Measurements from ENCODE around the gene LIMK2.
A peak's percentile ranks its signal among the peaks of the same experiment; 100 is the strongest.
"Not testable (repeated sequence)": the region's sequence is repeated elsewhere in the genome, so short reads cannot be mapped to it uniquely, and the experiment has no call there.

Gene LIMK2

GRCh38 chr22:31212783-31213629 is 908 bp downstream of the LIMK2 start:
- no peak for DNase-seq

GRCh38 chr22:31215018-31215535 is 3.0 kb downstream of the LIMK2 start:
- DNase-seq, result no peak

DNA sequence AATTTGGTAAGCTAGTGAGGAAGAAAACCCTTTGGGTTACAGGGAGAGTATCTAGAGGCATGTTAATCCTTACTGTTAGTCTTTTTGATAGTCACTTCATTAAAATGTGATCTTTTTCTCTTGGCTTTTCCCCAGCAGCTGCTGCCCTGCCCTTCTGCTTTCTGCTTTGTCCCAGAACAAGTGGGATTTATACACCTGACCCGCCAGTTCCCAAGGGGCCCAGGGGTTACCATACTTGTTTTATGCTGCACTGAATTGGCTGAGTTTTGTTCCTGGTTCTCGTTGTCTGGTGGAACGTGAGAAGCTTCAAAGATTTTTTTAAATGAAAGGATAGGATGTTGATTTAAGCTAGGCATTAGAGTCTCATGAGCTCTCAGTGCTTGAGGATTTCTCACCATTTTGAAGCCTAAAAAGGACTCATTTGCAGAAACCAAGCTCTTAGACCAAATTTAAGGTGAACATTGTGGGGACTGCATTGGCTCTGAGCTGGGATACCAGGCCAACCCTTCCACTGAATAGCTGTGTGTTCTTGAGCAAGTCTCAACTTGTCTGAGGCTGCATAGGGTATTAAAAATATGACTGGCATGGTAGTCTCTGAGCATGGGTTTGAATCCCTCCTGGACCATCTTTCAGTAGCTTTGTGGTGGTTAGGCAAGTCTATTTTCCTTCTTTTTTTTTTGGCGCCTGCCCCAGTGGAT is 6.6 kb downstream of the LIMK2 start:
- no peak for DNase-seq

GRCh38 chr22:31221084-31221483 is 9.0 kb downstream of the LIMK2 start:
- DNase-seq, result no peak

DNA sequence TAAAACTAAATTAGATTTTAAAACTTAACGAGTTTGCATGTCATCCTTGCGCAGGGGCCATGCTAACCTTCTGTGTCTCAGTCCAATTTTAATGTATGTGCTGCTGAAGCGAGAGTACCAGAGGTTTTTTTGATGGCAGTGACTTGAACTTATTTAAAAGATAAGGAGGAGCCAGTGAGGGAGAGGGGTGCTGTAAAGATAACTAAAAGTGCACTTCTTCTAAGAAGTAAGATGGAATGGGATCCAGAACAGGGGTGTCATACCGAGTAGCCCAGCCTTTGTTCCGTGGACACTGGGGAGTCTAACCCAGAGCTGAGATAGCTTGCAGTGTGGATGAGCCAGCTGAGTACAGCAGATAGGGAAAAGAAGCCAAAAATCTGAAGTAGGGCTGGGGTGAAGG is 10.6 kb downstream of the LIMK2 start:
- no peak for DNase-seq

DNA sequence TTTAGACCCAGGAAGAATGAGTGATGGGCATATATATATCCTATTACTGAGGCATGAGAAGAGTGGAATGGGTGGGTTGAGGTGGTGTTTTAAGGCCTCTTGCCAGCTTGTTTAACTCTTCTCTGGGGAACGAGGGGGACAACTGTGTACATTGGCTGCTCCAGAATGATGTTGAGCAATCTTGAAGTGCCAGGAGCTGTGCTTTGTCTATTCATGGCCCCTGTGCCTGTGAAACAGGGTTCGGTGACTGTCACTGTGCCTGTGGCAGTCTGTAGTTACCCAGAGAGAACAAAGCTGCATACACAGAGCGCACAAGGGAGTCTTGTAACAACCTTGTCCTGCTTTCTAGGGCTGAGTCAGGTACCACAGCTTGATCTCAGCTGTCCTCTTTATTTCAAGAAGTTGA is 11.7 kb downstream of the LIMK2 start:
- DNase-seq, result no peak

- DNase-seq, result not testable (repeated sequence)
Measured at GRCh38 chr22:31224691-31225090, 12.6 kb downstream of the LIMK2 start.

GRCh38 chr22:31227186-31227585 is 15.1 kb downstream of the LIMK2 start:
- DNase-seq, result no peak

DNA sequence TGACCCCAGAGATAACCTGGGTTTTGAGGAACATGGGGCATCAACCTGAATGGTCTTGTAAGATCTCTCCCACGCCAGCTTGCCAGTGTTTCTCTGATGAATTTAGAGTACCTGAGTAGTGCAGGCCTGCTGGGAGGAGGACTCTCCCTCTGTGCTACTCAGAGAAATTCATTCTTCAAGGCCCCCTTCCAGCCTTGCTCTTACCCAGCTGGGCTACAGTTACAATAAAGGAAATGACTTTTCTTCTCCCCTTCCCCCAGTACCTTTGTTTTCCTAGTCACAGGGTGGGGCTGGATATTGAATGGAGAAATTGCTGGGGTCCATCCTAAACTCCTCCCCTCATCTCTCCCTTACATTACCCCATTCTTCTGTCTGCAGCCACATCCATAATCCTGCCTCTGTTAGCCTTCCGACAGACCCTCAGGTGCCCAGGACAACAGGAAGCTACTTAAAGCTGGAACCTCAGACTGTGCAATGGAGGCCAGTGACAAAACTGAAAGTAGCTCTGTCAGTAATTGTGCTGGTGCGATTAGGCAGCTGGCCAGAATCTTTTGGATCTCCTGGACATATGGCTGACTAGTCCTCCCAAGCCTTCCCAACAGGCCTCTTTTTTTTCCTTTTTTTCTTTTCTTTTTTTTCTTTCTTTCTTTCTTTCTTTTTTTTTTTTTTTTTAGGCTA is 17.4 kb downstream of the LIMK2 start:
- peak; percentile 43 for DNase-seq

DNA sequence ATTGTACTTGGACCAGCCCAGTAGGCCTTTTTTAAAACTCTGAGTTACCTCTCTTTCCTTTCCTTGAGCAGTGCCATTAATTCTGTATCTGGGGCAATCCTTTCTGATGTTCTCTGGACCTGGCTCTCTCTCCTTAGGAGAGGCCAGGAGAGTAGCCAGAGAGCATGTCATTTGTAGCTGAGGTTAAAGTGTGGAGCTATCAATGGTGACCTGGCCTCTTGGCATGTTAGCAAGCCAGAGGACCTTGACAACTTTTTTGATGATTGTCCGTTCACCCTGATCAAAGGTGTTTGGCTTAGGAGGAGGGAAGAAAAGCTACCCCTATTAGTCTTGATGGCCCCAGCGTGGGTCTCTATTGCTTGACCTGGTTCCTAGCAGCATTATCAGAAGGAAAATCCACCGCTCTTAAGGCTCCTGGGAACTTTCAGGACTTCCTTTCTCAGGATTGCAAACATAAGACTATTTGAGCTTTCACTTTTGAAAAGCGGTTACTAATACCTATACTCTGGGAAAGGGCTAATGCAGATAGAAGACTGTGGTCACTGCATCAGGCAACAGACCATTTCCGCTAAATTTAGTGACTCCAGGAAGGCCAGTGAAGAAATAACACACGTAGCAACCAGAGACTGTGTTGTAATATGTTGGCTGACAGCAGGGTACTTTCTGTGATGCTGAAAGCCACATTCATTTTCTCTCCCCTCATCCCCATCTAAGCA is 18.2 kb downstream of the LIMK2 start:
- DNase-seq, result no peak

DNA sequence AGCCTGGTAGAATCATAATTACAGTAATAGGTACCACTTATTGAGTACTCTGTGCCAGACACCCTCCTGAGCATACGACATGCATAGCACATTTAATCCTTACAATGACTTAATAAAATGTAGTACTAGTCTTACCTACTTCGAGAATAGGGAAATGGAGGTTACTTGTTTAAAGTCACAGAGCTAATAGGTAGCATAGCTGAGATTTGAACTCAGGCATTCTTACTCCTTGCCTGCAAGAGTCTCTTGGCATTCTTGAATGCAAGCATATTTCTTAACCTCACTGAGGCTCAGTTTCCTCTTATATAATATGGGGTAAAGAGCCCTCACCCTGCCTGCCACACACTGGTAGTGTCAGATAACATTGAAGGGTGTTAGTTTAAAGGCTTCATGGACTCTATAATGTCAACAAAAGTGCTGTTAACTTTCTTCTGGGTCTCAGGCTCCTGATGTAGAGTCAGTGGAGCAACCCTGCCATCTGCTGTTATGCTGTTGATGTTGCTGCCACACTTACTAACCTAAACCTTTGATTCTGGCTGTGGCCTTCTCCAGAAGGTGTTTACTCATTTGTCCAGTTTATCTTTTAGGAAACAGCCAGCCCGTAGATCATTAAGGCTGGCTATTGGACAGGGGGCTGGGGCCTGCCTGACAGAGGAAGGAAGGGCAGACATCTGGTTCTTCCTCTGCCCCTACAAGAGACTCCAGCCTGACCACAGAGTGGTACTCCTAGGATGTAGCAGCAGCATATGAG is 18.9 kb downstream of the LIMK2 start:
- DNase-seq, result peak; percentile 61

GRCh38 chr22:31233001-31233400 is 20.9 kb downstream of the LIMK2 start:
- no peak for DNase-seq

GRCh38 chr22:31235081-31235480 is 23.0 kb downstream of the LIMK2 start:
- no peak for DNase-seq

DNA sequence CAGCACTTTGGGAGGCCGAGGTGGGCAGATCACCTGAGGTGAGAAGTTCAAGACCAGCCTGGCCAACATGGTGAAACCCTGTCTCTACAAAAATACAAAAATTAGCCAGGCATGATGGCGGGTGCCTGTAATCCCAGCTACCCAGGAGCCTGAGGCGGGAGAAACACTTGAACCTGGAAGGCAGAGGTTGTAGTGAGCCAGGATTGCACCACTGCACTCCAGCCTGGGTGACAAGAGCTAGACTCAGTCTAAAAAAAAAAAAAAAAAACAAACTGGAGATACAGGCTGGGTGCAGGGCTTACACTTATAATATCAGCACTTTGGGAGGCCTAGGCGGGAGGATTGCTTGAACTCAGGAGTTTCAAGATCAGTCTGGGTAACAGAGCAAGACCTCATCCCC is 23.9 kb downstream of the LIMK2 start:
- DNase-seq, result not testable (repeated sequence)

DNA sequence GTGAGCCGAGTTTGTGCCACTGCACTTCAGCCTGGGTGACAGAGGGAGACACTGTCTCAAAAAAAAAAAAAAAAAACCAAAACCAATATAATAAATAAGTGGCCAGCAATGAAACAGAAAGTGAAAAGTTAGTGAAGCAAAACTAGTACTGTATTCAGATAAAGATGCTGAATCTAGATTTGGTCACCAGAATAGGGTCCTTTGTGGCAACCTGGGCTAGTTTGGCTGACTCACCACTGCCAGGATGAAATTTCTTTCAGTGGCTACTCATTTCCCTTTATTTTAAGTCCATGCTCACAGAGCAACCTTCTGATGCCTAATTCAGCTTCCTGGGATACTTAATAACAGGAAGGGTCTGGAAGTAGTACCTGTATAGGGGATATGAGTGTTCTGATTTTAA is 26.0 kb downstream of the LIMK2 start:
- no peak for DNase-seq

GRCh38 chr22:31239771-31240370 is 27.8 kb downstream of the LIMK2 start:
- no peak for DNase-seq

- no peak for DNase-seq
Measured at GRCh38 chr22:31241200-31241599, 29.1 kb downstream of the LIMK2 start.

DNA sequence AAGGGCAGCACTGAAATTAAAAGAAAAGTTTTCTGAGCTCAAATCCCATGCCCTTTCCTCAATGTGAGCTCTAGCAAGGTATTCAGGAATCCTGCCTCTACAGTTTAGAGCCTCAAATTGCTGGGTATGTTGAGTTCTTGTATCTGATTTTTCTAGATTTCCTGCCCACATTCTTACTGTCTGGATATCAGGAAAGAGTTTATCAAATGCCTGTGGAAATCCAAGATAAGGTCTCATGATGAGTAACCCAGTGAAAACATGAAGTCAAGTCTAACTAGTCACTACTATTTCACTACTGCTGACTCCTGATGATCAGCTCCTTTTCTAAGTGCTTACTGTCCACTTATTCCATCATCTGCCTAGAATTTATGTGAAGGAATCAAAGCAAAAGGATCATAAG is 29.8 kb downstream of the LIMK2 start:
- DNase-seq, result no peak

DNA sequence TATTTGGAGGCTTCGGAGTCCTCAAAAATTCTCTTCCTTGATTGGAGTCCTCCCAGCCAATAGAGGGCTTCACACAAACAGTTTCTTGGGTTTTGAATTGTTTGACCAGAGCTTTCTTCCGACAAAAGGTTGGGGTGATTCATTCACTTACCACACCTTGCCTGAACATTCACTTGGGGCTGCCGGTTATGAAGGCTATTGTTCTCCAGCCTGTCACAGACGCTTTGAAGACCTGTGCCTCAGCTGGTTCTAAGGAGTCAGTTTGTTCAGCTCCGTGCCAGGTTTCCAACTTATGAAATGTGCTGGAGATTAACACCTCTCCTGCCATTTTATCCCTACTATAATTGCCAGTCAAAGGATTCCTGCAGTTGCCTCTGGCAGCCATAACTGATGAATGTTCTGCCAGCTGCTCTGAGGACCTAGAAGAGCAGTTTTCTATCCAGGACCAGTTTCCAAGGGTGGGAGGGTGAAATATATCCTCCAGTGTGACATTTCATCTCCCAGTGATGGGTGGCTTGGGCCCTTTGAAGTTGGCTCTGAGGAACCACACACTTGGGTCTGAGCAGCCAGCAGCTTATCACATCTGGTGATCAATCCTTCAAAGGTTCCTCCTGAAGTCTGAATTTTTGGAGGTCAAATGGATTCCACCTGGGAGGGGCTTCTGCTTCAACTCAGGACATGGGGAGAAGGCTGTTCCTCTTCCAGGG is 31.4 kb downstream of the LIMK2 start:
- DNase-seq, result no peak

GRCh38 chr22:31244046-31244942 is 32.2 kb downstream of the LIMK2 start:
- no peak for DNase-seq
